ENCODE measurements around the gene BLCAP.

GRCh38 chr20:37511610-37512275 is 15.9 kb downstream of the BLCAP start:
- TF ChIP-seq RXRA (IDR thresholded peaks at IDR 0.05) (no peak), YY1 (IDR thresholded peaks at IDR 0.05) (no peak), NR2F2 (IDR thresholded peaks at IDR 0.05) (no peak), JUND (IDR thresholded peaks at IDR 0.05) (no peak), RAD21 (IDR thresholded peaks at IDR 0.05) (no peak), HNF4A (conservative IDR thresholded peaks at IDR 0.05) (no peak), REST (IDR thresholded peaks at IDR 0.05) (no peak), EGR1 (IDR thresholded peaks at IDR 0.05; ENCODE audit: low read depth in 2 of 2) (no peak), TAF1 (conservative IDR thresholded peaks at IDR 0.05) (no peak), ZBTB33 (IDR thresholded peaks at IDR 0.05) (no peak)
- TF ChIP-seq, protein P1, sequence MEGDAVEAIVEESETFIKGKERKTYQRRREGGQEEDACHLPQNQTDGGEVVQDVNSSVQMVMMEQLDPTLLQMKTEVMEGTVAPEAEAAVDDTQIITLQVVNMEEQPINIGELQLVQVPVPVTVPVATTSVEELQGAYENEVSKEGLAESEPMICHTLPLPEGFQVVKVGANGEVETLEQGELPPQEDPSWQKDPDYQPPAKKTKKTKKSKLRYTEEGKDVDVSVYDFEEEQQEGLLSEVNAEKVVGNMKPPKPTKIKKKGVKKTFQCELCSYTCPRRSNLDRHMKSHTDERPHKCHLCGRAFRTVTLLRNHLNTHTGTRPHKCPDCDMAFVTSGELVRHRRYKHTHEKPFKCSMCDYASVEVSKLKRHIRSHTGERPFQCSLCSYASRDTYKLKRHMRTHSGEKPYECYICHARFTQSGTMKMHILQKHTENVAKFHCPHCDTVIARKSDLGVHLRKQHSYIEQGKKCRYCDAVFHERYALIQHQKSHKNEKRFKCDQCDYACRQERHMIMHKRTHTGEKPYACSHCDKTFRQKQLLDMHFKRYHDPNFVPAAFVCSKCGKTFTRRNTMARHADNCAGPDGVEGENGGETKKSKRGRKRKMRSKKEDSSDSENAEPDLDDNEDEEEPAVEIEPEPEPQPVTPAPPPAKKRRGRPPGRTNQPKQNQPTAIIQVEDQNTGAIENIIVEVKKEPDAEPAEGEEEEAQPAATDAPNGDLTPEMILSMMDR (IDR thresholded peaks at IDR 0.05; ENCODE audit: low read depth, low read length, missing input control) = no peak
- TF ChIP-seq, protein P2, sequence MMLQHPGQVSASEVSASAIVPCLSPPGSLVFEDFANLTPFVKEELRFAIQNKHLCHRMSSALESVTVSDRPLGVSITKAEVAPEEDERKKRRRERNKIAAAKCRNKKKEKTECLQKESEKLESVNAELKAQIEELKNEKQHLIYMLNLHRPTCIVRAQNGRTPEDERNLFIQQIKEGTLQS (IDR thresholded peaks at IDR 0.05) = no peak
- TF ChIP-seq, protein P3, sequence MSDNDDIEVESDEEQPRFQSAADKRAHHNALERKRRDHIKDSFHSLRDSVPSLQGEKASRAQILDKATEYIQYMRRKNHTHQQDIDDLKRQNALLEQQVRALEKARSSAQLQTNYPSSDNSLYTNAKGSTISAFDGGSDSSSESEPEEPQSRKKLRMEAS (IDR thresholded peaks at IDR 0.05) = no peak

Data from liver (tissue), 3 donors.